Glomerular visceral epithelial cell (primary cell): ENCODE measurements around the gene GIPC3.
"Not testable (repeated sequence)": the region's sequence is repeated elsewhere in the genome, so short reads cannot be mapped to it uniquely, and the experiment has no call there.

Source experiments
- DNase-seq: peaks from one replicate; pipeline ENCODE4 v3.0.0-alpha.2; 2016; ENCODE audit errors: extremely low spot score

Gene GIPC3

DNA sequence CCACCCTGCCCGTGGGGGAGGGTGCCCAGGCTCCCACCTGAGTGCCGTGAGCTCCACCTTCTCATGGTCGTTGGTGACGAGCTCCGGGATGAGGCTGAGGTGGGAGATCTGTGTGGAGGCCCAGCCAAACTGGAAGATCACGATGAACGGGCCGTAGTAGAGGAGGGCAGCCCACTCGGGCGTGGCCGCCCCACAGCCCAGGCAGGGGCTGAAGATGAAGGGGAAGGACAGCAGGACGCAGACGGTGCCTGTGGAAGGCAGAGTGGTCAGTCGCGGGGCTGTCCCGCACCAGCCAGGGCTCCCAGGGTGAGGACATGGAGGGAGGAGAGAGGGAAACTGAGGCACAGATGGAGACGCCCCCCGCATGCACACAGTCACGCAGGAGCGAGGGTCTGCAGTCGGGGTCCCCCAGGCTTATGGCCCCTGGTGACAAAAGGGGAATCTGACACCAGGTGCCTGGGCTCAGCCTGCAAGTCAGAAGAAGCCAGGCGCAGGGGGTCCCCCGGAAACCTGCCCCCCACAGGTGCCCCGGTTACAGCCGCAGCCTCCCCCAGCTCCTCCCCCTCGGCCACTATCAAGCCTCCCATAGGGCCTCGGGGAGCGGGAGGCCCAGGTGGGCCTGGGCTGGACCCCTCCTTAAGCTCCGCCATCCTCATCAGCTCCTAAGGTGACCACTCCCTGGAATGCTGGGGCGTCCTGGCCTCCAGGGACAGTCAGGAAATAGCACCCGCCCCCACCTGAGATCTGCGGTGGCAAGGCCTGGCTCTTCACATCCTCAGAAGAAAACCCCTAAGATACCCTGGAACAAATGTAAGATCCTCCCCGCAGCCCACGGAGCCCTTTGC lies 34.1 kb upstream of the GIPC3 start:
- no peak for DNase-seq

GRCh38 chr19:3551792-3552095 lies 33.5 kb upstream of the GIPC3 start:
- no peak for DNase-seq

DNA sequence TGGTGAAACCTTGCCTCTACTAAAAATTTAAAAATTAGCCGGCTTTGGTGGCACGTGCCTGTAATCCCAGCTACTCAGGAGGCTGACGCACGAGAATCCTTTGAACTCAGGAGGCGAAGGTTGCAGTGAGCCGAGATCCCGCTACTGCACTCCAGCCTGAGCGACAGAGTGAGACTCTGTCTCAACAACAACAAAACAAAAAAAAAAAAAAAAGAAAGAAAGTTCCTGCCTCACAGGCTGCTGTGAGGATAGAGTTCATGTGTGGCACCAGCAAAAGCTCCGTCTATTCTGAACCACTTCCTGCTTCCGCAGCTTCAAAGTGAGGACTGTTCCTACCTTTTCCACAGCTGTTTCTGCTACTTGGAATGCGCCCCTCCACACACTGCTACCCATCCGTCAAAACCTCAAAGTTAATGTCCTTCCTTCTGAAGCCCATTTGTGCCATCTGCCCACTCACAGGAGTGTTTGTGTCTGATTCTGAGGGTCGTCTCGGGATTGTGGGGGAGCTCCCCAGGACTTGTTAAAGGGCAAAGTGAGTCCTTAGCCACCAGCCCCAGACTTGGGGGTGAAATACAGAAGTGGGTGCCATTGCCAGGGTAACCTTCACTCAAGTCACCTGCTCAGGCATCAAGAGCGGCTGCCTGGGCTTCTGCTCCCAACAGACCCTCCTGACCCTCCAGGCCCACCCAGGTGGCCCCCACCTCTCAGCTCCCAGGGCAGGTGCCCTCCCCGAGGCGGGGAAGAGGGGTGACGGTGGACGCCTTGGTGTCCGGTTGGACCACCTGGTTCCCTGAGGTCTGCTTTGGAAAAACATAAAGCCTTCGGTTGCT lies 30.8 kb upstream of the GIPC3 start:
- DNase-seq: peak; percentile 72

DNA sequence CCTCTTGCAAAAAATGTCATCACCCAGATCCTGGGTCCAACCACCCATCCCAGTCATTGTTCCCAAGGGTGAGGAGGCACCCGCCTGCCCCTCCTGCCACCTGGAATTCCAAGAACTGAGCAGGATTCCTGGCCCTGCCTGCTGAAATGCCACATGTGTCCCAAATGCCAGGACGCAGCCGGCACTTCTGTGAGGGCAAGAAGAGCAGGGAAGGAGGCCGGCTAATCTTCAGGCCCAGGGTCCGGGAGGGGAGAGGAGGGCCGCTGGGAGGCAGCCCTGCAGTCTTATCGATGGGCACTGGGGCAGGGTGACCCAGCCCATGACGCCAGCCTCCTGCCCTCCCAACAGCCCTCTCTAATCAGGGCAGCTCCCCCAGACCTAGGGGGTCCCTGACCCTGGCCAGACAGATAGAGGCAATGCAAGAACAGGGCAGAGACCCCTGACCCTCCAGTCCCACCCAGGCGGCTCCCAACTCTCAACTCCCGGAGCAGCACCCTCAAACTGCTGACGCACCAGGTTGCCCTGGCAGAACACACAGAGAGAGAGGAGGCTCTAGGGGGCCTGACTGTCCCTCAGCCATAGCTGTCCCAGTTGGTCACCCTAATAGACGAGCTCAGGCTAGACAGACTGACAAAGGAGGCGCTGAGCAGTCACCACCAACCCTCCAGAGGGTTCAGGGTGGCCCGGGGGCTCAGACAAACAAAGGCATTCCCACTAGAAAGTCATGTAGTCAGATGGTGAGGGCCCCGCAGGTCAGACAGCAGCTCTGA lies 29.4 kb upstream of the GIPC3 start:
- no peak for DNase-seq

DNA sequence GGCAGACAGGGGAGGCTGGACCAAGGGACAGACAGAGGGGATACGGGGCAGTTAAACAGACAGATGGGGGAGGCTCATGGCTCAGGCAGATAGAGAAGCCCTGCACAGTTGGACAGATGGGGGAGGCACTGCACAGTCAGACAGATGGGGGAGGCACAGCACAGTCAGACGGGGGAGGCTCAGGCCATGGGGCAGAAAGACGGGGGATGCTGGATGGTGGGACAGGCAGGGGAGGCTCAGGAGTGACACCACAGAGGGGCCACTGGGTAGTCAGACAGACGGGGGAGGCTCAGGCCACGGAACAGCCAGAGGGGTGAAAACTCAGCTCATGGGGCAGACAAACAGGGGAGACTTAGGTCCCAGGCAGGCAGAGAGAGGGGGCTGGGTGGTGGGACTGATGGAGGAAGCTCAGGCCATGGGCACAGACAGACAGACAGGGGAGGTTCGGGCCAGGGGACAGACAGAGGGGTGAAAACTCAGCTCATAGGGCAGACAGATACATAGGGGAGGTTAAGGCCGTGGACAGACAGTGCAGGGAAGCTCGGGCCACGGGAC lies 28.8 kb upstream of the GIPC3 start:
- DNase-seq: no peak

GRCh38 chr19:3556978-3557460 lies 28.3 kb upstream of the GIPC3 start:
- peak; percentile 58 for DNase-seq

GRCh38 chr19:3557461-3558248 lies 27.6 kb upstream of the GIPC3 start, which contains the start of gene MFSD12:
TSS of gene MFSD12 (minus strand) at chr19:3557586. CDS start at chr19:3557403, 183 bp downstream.
- DNase-seq: peak; percentile 94

- DNase-seq: no peak
These were observed 21.4 kb upstream of the GIPC3 start for GRCh38 chr19:3563709-3564524.

DNA sequence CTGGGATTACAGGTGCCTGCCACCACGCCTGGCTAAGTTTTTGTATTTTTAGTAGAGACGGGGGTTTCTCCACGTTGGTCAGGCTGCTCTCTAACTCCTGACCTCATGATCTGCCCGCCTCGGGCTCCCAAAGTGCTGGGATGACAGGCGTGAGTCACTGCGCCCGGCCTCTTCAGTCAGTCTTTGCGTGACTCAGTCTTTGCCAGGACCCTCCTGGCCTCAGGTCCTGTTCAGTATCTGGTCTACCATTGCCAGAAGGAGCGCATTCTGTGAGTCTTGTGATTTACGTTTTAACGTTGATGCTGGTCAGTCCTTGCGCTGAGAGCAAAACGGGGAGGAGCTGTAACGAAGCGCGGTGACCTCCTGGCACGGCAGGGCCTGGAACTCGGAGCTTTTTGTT lies 20.1 kb upstream of the GIPC3 start:
- peak; percentile 57 for DNase-seq

DNA sequence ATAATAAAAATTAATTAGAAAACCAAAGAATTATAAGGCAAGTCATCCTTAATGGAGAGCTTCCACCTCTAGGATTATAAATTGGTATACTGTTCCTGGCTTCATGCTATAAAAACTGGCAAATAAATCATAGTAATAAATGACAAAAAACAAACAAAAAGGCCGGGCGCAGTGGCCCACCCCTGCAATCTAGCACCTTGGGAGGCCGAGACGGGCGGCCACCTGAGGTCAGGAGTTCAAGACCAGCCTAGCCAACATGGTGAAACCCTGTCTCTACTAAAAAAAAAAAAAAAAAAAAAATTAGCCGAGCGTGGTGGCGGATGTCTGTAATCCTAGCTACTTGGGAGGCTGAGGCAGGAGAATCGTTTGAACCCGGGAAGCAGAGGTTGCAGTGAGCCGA lies 15.2 kb upstream of the GIPC3 start:
- DNase-seq: not testable (repeated sequence)

GRCh38 chr19:3570606-3571011 lies 14.7 kb upstream of the GIPC3 start:
- DNase-seq: no peak

GRCh38 chr19:3572132-3572854 lies 13.0 kb upstream of the GIPC3 start:
- peak; percentile 100 for DNase-seq

DNA sequence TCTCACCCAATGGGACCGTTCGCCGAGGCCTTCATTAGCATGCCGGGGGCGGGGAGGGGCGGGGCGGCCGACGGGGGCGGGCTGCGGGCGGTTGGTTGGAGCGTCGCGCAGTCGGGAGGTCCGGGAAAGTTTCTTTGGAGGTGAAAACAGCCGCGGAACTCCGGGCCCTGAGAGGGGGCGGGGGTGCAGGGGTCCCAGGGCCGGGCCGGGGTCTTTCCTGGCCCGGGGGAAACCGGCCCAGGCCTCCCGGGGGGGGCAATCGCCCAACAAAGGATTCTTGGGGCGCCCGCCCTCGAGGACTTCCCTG lies 12.5 kb upstream of the GIPC3 start, which contains the start of gene HMG20B:
Gene HMG20B, plus strand, starts transcription at position 90 of the 307 bp plus-strand sequence. CDS start 366 bp downstream, outside the sequence.
- DNase-seq: no peak

- no peak for DNase-seq
These were observed 12.0 kb upstream of the GIPC3 start for GRCh38 chr19:3573162-3573857.

GRCh38 chr19:3573858-3574637 lies 11.2 kb upstream of the GIPC3 start:
- peak; percentile 97 for DNase-seq

DNA sequence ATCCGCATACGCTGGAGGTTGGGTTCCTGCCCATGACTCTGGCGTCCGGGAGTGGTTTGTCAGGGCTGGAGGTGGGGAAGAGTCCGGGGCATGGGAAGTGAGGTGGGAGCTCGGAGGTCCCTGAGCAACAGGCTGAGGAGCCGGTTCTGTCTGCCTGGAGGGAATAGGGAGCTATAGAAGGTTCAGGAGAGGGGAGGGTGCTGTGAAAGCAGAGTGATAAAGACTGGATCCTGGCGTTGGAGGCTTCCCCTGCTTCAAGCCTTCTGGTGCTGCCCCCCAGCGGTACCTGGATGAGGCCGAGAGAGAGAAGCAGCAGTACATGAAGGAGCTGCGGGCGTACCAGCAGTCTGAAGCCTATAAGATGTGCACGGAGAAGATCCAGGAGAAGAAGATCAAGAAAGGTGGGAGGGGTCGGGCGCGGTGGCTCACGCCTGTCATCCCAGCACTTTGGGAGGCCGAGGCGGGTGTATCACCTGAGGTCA lies 10.0 kb upstream of the GIPC3 start:
- no peak for DNase-seq

GRCh38 chr19:3575949-3576673 lies 9.2 kb upstream of the GIPC3 start:
- no peak for DNase-seq
